CD14-positive monocyte (primary cell): ENCODE results near the gene ACADS. TPM values are rescaled to one million over a fixed set of nuclear protein-coding genes. Genes with fewer than 3 reads are reported as not detected.
A peak's percentile ranks its signal among the peaks of the same experiment; 100 is the strongest.

Experiments
- DNase-seq, 3 donors: peaks; one replicate each; pipeline ENCODE4 v3.0.0-alpha.2; 2011 to 2022
- H2AFZ ChIP-seq: 2 replicates; pipeline ENCODE4 v1.6.0; 2012; ENCODE audit warnings: mild to moderate bottlenecking, low read depth, low read length, inconsistent platforms; ENCODE audit not compliant: insufficient read depth, poor library complexity, severe bottlenecking
- H3K27ac ChIP-seq, 2 donors: 1 replicate in 1 of 2; 2 replicates in 1 of 2; pipeline ENCODE4 v1.5.1; 2012 to 2013; ENCODE audit warnings: low read length in 2 of 2, control low read depth in 1 of 2, inconsistent platforms in 1 of 2, low read depth in 1 of 2, mild to moderate bottlenecking in 1 of 2
- H3K27me3 ChIP-seq, 2 donors: one replicate each; pipeline versions ENCODE4 v1.6.0 to v1.6.1; 2011 to 2013; ENCODE audit warnings: low read length in 2 of 2; ENCODE audit not compliant: control insufficient read depth in 2 of 2, insufficient read depth in 2 of 2
- H3K36me3 ChIP-seq, 2 donors: replicated peaks in 1 of 2; 1 replicate in 1 of 2; 2 replicates in 1 of 2; pipeline versions ENCODE4 v1.5.1 to v1.6.1; 2012 to 2013; ENCODE audit warnings: low read length in 2 of 2, control low read depth in 1 of 2, inconsistent platforms in 1 of 2, mild to moderate bottlenecking in 1 of 2; ENCODE audit not compliant: insufficient read depth in 2 of 2, control insufficient read depth in 1 of 2
- H3K4me1 ChIP-seq, 2 donors: 1 replicate in 1 of 2; 2 replicates in 1 of 2; pipeline versions ENCODE4 v1.5.1 to v1.6.1; 2012 to 2013; ENCODE audit warnings: low read length in 2 of 2, control low read depth in 1 of 2, inconsistent platforms in 1 of 2, mild to moderate bottlenecking in 1 of 2, moderate library complexity in 1 of 2; ENCODE audit not compliant: insufficient read depth in 2 of 2, control insufficient read depth in 1 of 2
- H3K4me2 ChIP-seq: replicated peaks from 2 replicates; pipeline ENCODE3; 2012; ENCODE audit warnings: low read length, moderate library complexity, mild to moderate bottlenecking; ENCODE audit not compliant: poor library complexity, severe bottlenecking; ENCODE audit errors: extremely low read depth
- H3K4me3 ChIP-seq, 3 experiments: fragments of 200-600 bp in 1 of 3; sonication (generic) in 1 of 3; replicated peaks in 1 of 3; 1 replicate in 2 of 3; 2 replicates in 1 of 3; pipeline ENCODE4 v1.5.1; 2011 to 2013; ENCODE audit warnings: low read length in 3 of 3, mild to moderate bottlenecking in 3 of 3, control low read depth in 2 of 3, low read depth in 2 of 3, inconsistent platforms in 1 of 3, moderate library complexity in 1 of 3
- H3K79me2 ChIP-seq: 2 replicates; pipeline ENCODE4 v1.6.0; 2012; ENCODE audit warnings: mild to moderate bottlenecking, control low read depth, inconsistent platforms, low read length, moderate library complexity; ENCODE audit not compliant: insufficient read depth
- H3K9ac ChIP-seq: 2 replicates; pipeline ENCODE4 v1.6.0; 2017; ENCODE audit warnings: low read length, mild to moderate bottlenecking; ENCODE audit not compliant: insufficient read depth, poor library complexity, severe bottlenecking
- H3K9me3 ChIP-seq, 2 donors: replicated peaks in 1 of 2; 1 replicate in 1 of 2; 2 replicates in 1 of 2; pipeline versions ENCODE4 v1.5.1 to v1.6.1; 2012 to 2013; ENCODE audit warnings: low read length in 2 of 2, control low read depth in 1 of 2; ENCODE audit not compliant: control insufficient read depth in 1 of 2, insufficient read depth in 1 of 2
- H4K20me1 ChIP-seq: 2 replicates; pipeline ENCODE4 v1.6.0; 2012; ENCODE audit warnings: mild to moderate bottlenecking, low read length, control low read depth, moderate library complexity; ENCODE audit not compliant: insufficient read depth
- H3K27ac Mint-ChIP-seq, 7 donors: one replicate each; pipeline ENCODE4 v1.8.0; 2020; ENCODE audit warnings: mild to moderate bottlenecking in 7 of 7, mixed read lengths in 7 of 7, moderate library complexity in 6 of 7, inconsistent platforms in 2 of 7
- H3K27me3 Mint-ChIP-seq, 3 donors: one replicate each; pipeline ENCODE4 v1.8.0; 2021 to 2022; ENCODE audit warnings: low read depth in 3 of 3, mild to moderate bottlenecking in 3 of 3, mixed read lengths in 3 of 3, moderate library complexity in 3 of 3, inconsistent platforms in 1 of 3
- H3K36me3 Mint-ChIP-seq, 2 donors: one replicate each; pipeline ENCODE4 v1.8.0; 2020; ENCODE audit warnings: mixed read lengths in 2 of 2, inconsistent platforms in 1 of 2, mild to moderate bottlenecking in 1 of 2
- H3K4me1 Mint-ChIP-seq: one replicate; pipeline ENCODE4 v1.8.0; 2020; ENCODE audit warnings: mild to moderate bottlenecking, mixed read lengths
- H3K4me3 Mint-ChIP-seq, 2 donors: one replicate each; pipeline ENCODE4 v1.8.0; 2020; ENCODE audit warnings: mild to moderate bottlenecking in 2 of 2, mixed read lengths in 2 of 2, moderate library complexity in 1 of 2
- H3K9me3 Mint-ChIP-seq, 7 donors: one replicate each; pipeline ENCODE4 v1.8.0; 2020 to 2022; ENCODE audit warnings: mixed read lengths in 7 of 7, mild to moderate bottlenecking in 6 of 7, moderate library complexity in 6 of 7, inconsistent platforms in 2 of 7
- CTCF ChIP-seq: fragments of 200-600 bp; IDR thresholded peaks from one replicate; pipeline ENCODE4 v1.8.0; 2022; ENCODE audit warnings: antibody characterized with exemption, mild to moderate bottlenecking
- WGBS: methylation state at CpG from one replicate; pipeline ENCODE4 v1.1.5; 2013; ENCODE audit warnings: missing lambda C conversion rate; ENCODE audit not compliant: insufficient coverage; 5-methylcytosine and 5-hydroxymethylcytosine counted together
- intact Hi-C, 2 donors: fragments of 100-400 bp; cut with micrococcal nuclease; formaldehyde crosslinking; loops; one replicate each; pipeline versions ENCODE4 v1.15.0 to v1.15.1; 2023
- polyA plus RNA-seq, 3 donors: library from polyadenylated mRNA; depleted of rRNA in 1 of 3; unstranded in 2 of 3; stranded (reverse) in 1 of 3; fragments of 300-500 nt in 2 of 3; fragments of >200 nt in 1 of 3; fragmentation: Illumina TruSeq in 2 of 3; gene quantifications; 1 replicate in 2 of 3; 2 replicates in 1 of 3; pipeline ENCODE4 v1.2.3, GENCODE V29; 2012 to 2021

The ACADS gene
- polyA plus RNA-seq, 3 donors, result 9.2 to 25.1 (median 18.2) TPM

- Mint-ChIP-seq H3K27ac (peak overlapping the region in 1 of 7 donors; percentile 30), H3K27me3 (peaks cover 0 to 4% (median 0%) of the 10 kb centered on the region in 3 donors), H3K9me3 (peaks cover 0 to 6% (median 0%) of the 10 kb centered on the region in 7 donors), H3K4me3 (no peak overlapping the region), H3K4me1 (peaks cover 4% of the 10 kb centered on the region), H3K36me3 (peaks cover 21 to 54% of the 10 kb centered on the region in 2 donors)
- Histone ChIP-seq H3K9me3 (no peaks in the 10 kb centered on the region), H3K4me2 (no peak overlapping the region), H4K20me1 (no peaks in the 10 kb centered on the region), H2AFZ (no peak overlapping the region), H3K4me1 (no peaks in the 10 kb centered on the region), H3K27me3 (no peaks in the 10 kb centered on the region), H3K27ac (no peak overlapping the region), H3K9ac (no peak overlapping the region), H3K79me2 (no peaks in the 10 kb centered on the region), H3K36me3 (peaks cover 21 to 23% of the 10 kb centered on the region in 2 donors), H3K4me3 (no peak overlapping the region)
- WGBS, result 95% methylated on average over 3 of the region's 3 CpGs
- no peak for DNase-seq
- intact Hi-C loops, result no loop called here
- no peak for TF ChIP-seq CTCF
Observed at GRCh38 chr12:120733574-120733973, 7.9 kb downstream of the ACADS start.

GRCh38 chr12:120734210-120734609 lies 8.6 kb downstream of the ACADS start:
- no peaks in the 10 kb centered on the region for H3K27me3 ChIP-seq
- intact Hi-C loops, result no loop called here
- no peak overlapping the region for H3K4me3 ChIP-seq
- no peak for TF ChIP-seq CTCF
- peaks cover 26 to 28% of the 10 kb centered on the region in 2 donors for H3K36me3 ChIP-seq
- H3K79me2 ChIP-seq, result no peaks in the 10 kb centered on the region
- peaks cover 0 to 6% (median 0%) of the 10 kb centered on the region in 7 donors for H3K9me3 Mint-ChIP-seq
- no peak overlapping the region for H3K9ac ChIP-seq
- peak overlapping the region in 1 of 7 donors; percentile 76 for H3K27ac Mint-ChIP-seq
- H3K36me3 Mint-ChIP-seq, result peaks cover 26 to 56% of the 10 kb centered on the region in 2 donors
- no peak overlapping the region for H3K27ac ChIP-seq
- H3K4me1 ChIP-seq, result no peaks in the 10 kb centered on the region
- peaks cover 4% of the 10 kb centered on the region for H3K4me1 Mint-ChIP-seq
- H4K20me1 ChIP-seq, result no peaks in the 10 kb centered on the region
- no peak for DNase-seq
- no peak overlapping the region for H3K4me2 ChIP-seq
- no peak overlapping the region for H3K4me3 Mint-ChIP-seq
- H3K9me3 ChIP-seq, result no peaks in the 10 kb centered on the region
- H3K27me3 Mint-ChIP-seq, result peaks cover 0 to 4% (median 0%) of the 10 kb centered on the region in 3 donors
- H2AFZ ChIP-seq, result no peak overlapping the region
- 94% methylated on average over 9 of the region's 10 CpGs for WGBS
